Choroid plexus epithelial cell (primary cell): ENCODE data around the gene STRA8.

ENCODE experiments used
- DNase-seq: peaks from one replicate; pipeline ENCODE4 v3.0.0-alpha.2; 2010; ENCODE audit warnings: low read depth
- H3K4me3 ChIP-seq: 2 replicates; pipeline ENCODE4 v1.5.1; 2011; ENCODE audit warnings: low read depth, mild to moderate bottlenecking, control low read depth, low read length, moderate library complexity
- CTCF ChIP-seq: conservative IDR thresholded peaks from 2 replicates; pipeline ENCODE4 v1.5.1; 2011; ENCODE audit warnings: low read depth, mild to moderate bottlenecking, control low read depth, inconsistent platforms, low read length, moderate library complexity

The STRA8 gene

GRCh38 chr7:135195968-135196629 lies 37.5 kb upstream of the STRA8 start:
- no peak for TF ChIP-seq CTCF
- DNase-seq: no peak
- H3K4me3 ChIP-seq: no peak overlapping the region

GRCh38 chr7:135197343-135197742 lies 36.3 kb upstream of the STRA8 start:
- no peak for TF ChIP-seq CTCF
- no peak for DNase-seq
- H3K4me3 ChIP-seq: no peak overlapping the region

GRCh38 chr7:135197906-135198655 lies 35.6 kb upstream of the STRA8 start:
- H3K4me3 ChIP-seq: no peak overlapping the region
- TF ChIP-seq CTCF: no peak
- no peak for DNase-seq

- no peak for DNase-seq
- H3K4me3 ChIP-seq: no peak overlapping the region
- no peak for TF ChIP-seq CTCF
These were observed 34.2 kb upstream of the STRA8 start for GRCh38 chr7:135199439-135199838.

- no peak overlapping the region for H3K4me3 ChIP-seq
- DNase-seq: no peak
- TF ChIP-seq CTCF: no peak
These were observed 32.8 kb upstream of the STRA8 start for GRCh38 chr7:135200821-135201331.

GRCh38 chr7:135201350-135201749 lies 32.3 kb upstream of the STRA8 start:
- TF ChIP-seq CTCF: no peak
- no peak overlapping the region for H3K4me3 ChIP-seq
- DNase-seq: no peak
